Nephron (organoid): ENCODE data around the gene KCTD8.

Experiments
- H3K27ac Mint-ChIP-seq, 3 experiments: 2 replicates each; pipeline ENCODE4 v1.8.0; 2020; ENCODE audit warnings: mixed read lengths in 3 of 3, mild to moderate bottlenecking in 2 of 3, moderate library complexity in 1 of 3
- H3K27me3 Mint-ChIP-seq: 2 replicates; pipeline ENCODE4 v1.8.0; 2021; ENCODE audit warnings: low read depth, mild to moderate bottlenecking, moderate library complexity, mixed read lengths
- H3K36me3 Mint-ChIP-seq: 2 replicates; pipeline ENCODE4 v1.8.0; 2020; ENCODE audit warnings: low read depth, mixed read lengths
- H3K4me1 Mint-ChIP-seq: 2 replicates; pipeline ENCODE4 v1.8.0; 2020; ENCODE audit warnings: mixed read lengths
- H3K4me3 Mint-ChIP-seq, 3 experiments: 2 replicates each; pipeline ENCODE4 v1.8.0; 2020; ENCODE audit warnings: mild to moderate bottlenecking in 3 of 3, mixed read lengths in 3 of 3, moderate library complexity in 2 of 3
- H3K9me3 Mint-ChIP-seq: 2 replicates; pipeline ENCODE4 v1.8.0; 2020; ENCODE audit warnings: mixed read lengths
- TF ChIP-seq, protein P1 (sequence below), 3 experiments: fragments of 200-600 bp; sonication (generic); IDR thresholded peaks; one replicate each; pipeline ENCODE4 v1.5.0; 2021; ENCODE audit warnings: antibody characterized with exemption in 3 of 3; ENCODE audit not compliant: unreplicated experiment in 3 of 3

KCTD8 gene

DNA sequence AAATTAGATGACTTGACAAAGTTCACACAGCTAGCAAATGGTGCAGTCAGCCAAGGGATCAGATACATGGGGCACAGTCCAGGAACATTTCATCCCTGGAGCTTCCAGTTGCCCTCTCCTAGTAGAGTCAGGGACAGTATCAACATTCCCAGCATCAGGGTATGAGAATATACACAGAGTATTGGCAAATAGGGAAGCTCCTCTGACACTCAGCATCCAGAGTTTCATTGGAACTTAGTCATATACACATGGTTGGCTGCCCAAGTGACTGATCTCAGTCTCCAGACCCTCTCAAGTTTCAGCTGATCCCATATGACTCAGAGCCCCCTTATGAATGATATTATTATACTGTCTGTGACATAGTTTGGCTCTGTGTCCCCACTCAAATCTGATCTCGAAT lies 13.7 kb upstream of the KCTD8 start:
- Mint-ChIP-seq H3K27me3 (peaks cover 12% of the 10 kb centered on the region), H3K4me1 (no peaks in the 10 kb centered on the region), H3K27ac (no peak overlapping the region), H3K4me3 (no peak overlapping the region), H3K36me3 (no peaks in the 10 kb centered on the region), H3K9me3 (no peaks in the 10 kb centered on the region)
- TF ChIP-seq, protein P1, sequence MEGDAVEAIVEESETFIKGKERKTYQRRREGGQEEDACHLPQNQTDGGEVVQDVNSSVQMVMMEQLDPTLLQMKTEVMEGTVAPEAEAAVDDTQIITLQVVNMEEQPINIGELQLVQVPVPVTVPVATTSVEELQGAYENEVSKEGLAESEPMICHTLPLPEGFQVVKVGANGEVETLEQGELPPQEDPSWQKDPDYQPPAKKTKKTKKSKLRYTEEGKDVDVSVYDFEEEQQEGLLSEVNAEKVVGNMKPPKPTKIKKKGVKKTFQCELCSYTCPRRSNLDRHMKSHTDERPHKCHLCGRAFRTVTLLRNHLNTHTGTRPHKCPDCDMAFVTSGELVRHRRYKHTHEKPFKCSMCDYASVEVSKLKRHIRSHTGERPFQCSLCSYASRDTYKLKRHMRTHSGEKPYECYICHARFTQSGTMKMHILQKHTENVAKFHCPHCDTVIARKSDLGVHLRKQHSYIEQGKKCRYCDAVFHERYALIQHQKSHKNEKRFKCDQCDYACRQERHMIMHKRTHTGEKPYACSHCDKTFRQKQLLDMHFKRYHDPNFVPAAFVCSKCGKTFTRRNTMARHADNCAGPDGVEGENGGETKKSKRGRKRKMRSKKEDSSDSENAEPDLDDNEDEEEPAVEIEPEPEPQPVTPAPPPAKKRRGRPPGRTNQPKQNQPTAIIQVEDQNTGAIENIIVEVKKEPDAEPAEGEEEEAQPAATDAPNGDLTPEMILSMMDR (IDR thresholded peaks at IDR 0.05; ENCODE audit: unreplicated experiment in 3 of 3) = no peak

DNA sequence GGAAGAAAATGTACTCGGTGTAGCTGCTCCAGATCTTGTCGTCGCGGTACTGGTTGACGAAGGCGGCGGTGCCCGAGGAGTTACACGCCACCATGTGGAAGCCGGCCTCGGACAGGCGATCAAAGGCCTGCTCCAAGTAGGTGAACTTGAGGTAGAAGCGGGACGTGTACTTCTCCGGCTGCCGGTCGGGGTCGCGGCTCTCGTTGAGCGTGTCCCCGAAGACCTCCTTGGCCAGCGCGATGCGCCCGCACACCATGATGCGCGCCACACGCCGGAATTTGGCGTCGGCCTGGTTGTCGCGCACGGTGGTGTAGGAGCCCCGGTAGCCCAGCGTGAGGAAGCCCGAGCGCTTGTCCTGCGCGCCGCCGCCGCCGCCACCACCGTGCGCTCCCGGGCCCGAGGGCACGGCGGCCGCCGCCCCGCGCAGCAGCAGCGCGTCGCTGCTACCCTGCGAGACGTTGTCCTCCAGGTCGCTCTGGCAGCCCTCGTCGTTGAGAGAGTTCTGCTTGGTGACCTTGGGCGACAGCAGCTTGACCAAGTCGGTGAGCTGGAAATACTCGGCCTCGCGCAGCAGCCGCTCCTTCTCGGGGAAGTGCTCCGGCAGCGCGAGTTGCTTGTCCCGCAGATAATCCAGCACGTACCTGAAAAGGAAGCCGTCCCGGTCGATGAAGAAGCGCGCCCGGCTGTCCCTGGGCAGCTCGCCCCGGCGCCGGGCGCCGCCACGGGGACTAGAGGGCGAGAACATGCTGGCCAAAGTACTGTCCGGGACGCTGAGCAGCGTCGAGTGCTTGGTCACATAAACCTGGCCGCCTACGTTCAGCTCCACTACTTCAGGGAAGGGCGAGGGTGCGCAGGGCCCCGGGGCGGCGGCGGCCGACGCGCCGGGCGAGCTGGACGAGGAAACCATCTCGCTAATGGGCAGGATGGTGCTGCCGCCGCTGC lies 775 bp downstream of the KCTD8 start:
- Mint-ChIP-seq H3K4me1 (peaks cover 11% of the 10 kb centered on the region), H3K27ac (no peak overlapping the region), H3K4me3 (peak overlapping the region; percentile 79 to 88 (median 84)), H3K27me3 (peaks cover 95% of the 10 kb centered on the region), H3K9me3 (no peaks in the 10 kb centered on the region), H3K36me3 (no peaks in the 10 kb centered on the region)
- TF ChIP-seq, protein P1 (IDR thresholded peaks at IDR 0.05; ENCODE audit: unreplicated experiment in 3 of 3) = no peak

DNA sequence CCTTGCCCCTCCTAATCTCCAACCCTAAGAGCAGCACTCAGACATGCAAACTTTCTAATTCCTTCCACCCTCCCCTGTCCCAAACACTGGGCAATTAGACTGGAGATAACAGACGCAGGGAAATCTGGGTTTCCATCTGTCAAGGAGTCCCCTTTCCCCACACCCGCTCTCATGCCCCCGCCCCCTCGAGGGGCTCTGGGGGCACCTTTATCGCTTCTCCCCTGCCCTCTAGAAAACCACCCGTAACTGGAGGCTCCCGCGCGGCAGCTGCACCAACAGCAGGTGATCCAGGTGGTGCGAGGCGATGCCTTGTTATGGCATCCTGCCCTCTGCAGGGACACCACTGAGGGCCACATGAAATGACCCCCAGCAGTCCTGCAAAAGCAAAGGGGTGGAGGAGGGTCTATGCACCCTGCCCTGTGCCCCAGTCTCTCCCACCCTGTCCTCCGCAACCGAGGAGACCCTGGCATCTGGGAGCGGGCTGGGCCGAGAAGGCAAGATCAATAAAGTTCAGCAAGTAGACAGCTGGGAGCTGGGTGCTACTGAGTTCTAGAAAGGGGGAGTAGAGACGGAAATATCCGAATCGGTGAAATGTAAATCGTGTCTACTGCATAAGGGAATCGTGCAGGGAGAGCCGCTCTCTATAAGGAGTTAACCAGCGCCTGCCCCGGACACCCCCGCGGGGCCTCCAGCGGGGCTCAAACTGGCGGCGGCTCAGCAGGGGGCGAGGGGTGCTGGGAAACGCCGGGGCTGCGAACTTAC lies 1.6 kb downstream of the KCTD8 start:
- Mint-ChIP-seq H3K9me3 (no peaks in the 10 kb centered on the region), H3K27ac (peak overlapping the region in 1 of 3 experiments; percentile 35), H3K36me3 (no peaks in the 10 kb centered on the region), H3K4me3 (peak overlapping the region; percentile 78 to 88 (median 84)), H3K4me1 (peaks cover 11% of the 10 kb centered on the region), H3K27me3 (peaks cover 92% of the 10 kb centered on the region)
- TF ChIP-seq, protein P1 (IDR thresholded peaks at IDR 0.05; ENCODE audit: unreplicated experiment in 3 of 3) = no peak

DNA sequence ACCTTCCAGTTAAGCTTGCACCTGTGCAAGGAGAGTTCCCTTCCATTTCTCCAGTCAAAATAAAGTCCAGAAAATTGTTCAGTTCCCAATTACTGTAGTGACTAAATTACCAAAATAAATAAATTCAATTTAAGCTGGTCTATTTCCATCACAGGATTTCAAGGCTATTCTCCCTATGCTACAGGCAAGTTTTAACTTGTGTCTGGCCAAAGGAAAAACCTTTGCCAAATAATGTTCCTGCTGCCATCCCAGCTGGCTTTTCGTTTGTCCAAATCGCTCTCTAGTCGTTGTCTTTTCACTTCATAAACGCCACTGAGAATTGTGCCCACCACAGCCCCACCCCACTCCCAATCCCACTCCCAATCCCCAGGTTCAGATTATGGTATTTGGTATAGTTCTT lies 2.4 kb downstream of the KCTD8 start:
- TF ChIP-seq, protein P1 (IDR thresholded peaks at IDR 0.05; ENCODE audit: unreplicated experiment in 3 of 3) = no peak
- Mint-ChIP-seq H3K4me3 (peak overlapping the region; percentile 78 to 88 (median 84)), H3K4me1 (peaks cover 11% of the 10 kb centered on the region), H3K9me3 (no peaks in the 10 kb centered on the region), H3K36me3 (no peaks in the 10 kb centered on the region), H3K27me3 (peaks cover 87% of the 10 kb centered on the region), H3K27ac (peak overlapping the region in 1 of 3 experiments; percentile 35)

DNA sequence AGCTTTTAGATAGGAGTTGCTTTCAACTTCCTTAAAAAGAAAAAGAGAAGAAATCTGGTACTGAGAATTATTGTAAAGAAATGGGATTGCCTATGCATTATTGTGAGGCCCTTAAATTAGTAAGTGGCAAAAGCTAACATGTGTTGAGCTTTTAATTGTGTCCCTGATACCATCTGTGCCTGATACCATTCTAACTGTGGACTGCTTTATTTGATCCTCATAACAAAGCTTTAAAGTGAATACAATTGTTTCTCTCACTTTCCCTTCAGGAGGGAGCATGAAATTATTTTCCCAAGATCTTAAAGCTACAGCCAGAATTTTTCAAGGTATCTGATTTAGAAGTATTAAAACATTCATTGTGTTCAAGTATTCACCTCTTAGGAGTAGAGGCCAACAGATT lies 9.9 kb downstream of the KCTD8 start:
- Mint-ChIP-seq H3K27me3 (peaks cover 33% of the 10 kb centered on the region), H3K4me3 (no peak overlapping the region), H3K4me1 (no peaks in the 10 kb centered on the region), H3K27ac (no peak overlapping the region), H3K36me3 (no peaks in the 10 kb centered on the region), H3K9me3 (no peaks in the 10 kb centered on the region)
- TF ChIP-seq, protein P1 (IDR thresholded peaks at IDR 0.05; ENCODE audit: unreplicated experiment in 3 of 3) = no peak
